IPS-18a (cell line): ENCODE data around the gene MRPL39.
A peak's percentile ranks its signal among the peaks of the same experiment; 100 is the strongest.
"Not testable (repeated sequence)": the region's sequence is repeated elsewhere in the genome, so short reads cannot be mapped to it uniquely, and the experiment has no call there.

Source experiments
- H3K27ac ChIP-seq: one replicate; pipeline ENCODE4 v1.5.1; 2013; ENCODE audit warnings: low read length
- H3K27me3 ChIP-seq: one replicate; pipeline ENCODE4 v1.6.1; 2013; ENCODE audit warnings: mild to moderate bottlenecking, low read length; ENCODE audit not compliant: control insufficient read depth, insufficient read depth
- H3K36me3 ChIP-seq: one replicate; pipeline ENCODE4 v1.6.1; 2013; ENCODE audit warnings: low read depth, low read length; ENCODE audit not compliant: control insufficient read depth
- H3K4me1 ChIP-seq: one replicate; pipeline ENCODE4 v1.6.1; 2013; ENCODE audit warnings: low read depth, low read length; ENCODE audit not compliant: control insufficient read depth
- H3K4me3 ChIP-seq: one replicate; pipeline ENCODE4 v1.5.1; 2013; ENCODE audit warnings: low read length
- H3K9ac ChIP-seq: one replicate; pipeline ENCODE4 v1.6.1; 2013; ENCODE audit warnings: mild to moderate bottlenecking, low read length, moderate library complexity
- H3K9me3 ChIP-seq: one replicate; pipeline ENCODE4 v1.6.1; 2013; ENCODE audit warnings: low read depth, low read length; ENCODE audit not compliant: control insufficient read depth

MRPL39 gene

DNA sequence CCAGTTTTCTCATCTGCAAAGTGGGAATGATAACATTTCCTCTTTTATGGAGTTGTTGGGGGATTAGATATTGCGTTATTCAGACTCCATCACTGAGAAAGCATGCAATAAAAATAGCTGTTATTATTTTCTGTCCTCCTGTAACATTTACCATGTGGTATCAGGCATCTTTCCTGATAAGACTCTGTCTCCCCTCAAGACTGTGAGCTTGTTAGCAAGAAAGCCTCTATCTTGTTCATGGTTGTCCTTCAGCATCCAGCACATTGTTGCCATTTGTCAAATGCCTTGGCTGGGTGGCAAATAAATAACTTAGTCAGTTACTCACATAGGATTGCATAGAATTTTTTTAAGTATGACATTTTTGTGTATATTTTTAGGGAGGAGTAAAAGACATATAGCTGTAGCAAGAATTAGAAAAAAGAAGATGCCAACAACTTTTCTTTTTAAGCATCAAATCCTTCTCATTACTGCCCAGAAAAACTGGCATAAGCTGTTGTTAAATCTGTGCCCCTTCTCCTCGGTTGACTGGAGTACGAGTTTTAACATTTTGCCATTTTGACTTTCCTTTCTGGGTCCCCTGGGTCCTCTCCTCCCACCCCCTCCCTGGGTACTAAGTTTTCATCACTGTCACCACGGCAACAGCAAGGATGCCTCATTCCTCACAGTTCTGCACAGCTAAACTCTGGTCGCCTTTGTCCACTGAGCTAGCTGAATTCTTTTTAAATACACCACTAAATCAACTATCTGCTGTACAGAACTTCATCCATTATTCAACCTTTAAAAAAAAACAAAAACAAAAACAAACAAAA lies 30.8 kb upstream of the MRPL39 start:
- peak overlapping the region; percentile 71 for H3K4me3 ChIP-seq
- H3K9ac ChIP-seq = peak overlapping the region; percentile 67
- peaks cover 11% of the 10 kb centered on the region for H3K4me1 ChIP-seq
- peaks cover 33% of the 10 kb centered on the region for H3K27me3 ChIP-seq
- no peak overlapping the region for H3K27ac ChIP-seq
- H3K36me3 ChIP-seq = no peaks in the 10 kb centered on the region
- H3K9me3 ChIP-seq = no peaks in the 10 kb centered on the region

DNA sequence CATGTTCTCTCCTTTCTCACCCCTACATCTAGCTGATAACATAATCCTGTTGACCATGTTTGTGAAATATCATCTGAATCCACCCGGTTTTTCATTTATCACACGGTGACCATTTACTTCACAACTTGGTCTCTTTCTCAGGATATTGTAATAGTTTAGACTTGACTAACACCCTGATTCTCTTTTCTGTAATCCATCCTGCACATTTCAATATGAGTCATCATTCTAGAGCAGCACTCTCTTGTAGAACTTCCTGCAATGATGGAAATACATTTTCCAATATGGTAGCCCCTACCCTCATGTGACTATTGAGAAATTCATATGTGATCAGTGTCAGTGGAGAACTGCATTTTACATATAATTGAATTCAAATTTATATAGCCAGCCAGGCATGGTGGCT lies 29.4 kb upstream of the MRPL39 start:
- Histone ChIP-seq H3K36me3 (no peaks in the 10 kb centered on the region), H3K4me3 (no peak overlapping the region), H3K27me3 (peaks cover 33% of the 10 kb centered on the region), H3K4me1 (peaks cover 11% of the 10 kb centered on the region), H3K9ac (no peak overlapping the region), H3K9me3 (no peaks in the 10 kb centered on the region), H3K27ac (no peak overlapping the region)

DNA sequence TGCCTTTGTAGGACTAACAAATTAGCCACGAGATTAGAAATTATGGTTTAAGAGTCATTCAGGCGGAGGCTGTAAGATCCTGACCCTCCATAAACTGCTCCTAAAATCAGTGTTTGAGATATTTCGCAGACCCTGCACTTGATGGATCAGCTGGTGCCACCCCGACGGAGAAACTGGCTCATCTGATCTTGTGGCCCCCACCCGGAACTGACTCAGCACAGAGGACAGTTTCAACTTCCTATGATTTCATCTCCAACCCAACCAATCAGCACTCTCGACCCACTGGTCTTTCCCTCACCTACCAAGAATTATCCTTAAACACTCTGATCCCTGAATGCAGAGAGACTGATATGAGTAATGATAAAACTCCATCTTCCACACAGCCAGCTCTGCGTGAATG lies 28.0 kb upstream of the MRPL39 start:
- no peaks in the 10 kb centered on the region for H3K36me3 ChIP-seq
- H3K4me1 ChIP-seq = peaks cover 11% of the 10 kb centered on the region
- H3K27ac ChIP-seq = no peak overlapping the region
- no peak overlapping the region for H3K9ac ChIP-seq
- H3K9me3 ChIP-seq = no peaks in the 10 kb centered on the region
- no peak overlapping the region for H3K4me3 ChIP-seq
- peaks cover 22% of the 10 kb centered on the region for H3K27me3 ChIP-seq

DNA sequence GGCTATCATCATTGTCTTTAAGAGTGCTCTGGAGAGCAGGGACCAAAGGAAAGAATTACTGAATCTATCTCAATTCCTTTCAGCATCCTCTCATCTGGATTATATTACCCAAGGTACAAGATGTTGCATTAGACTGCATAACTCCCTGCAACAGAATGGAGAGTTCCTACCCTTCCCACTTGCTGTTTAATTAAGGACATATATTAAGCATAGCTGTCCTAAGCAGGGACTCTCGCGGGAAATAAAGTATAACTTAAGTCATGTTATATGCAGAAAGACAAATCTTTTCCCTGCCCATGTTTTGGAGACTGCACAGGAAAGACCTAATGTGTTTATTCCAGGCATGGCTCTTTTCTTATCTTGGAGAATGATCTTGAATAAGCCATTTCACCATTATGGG lies 25.0 kb upstream of the MRPL39 start:
- no peak overlapping the region for H3K27ac ChIP-seq
- H3K36me3 ChIP-seq = no peaks in the 10 kb centered on the region
- no peaks in the 10 kb centered on the region for H3K4me1 ChIP-seq
- H3K4me3 ChIP-seq = no peak overlapping the region
- no peaks in the 10 kb centered on the region for H3K27me3 ChIP-seq
- H3K9me3 ChIP-seq = no peaks in the 10 kb centered on the region
- H3K9ac ChIP-seq = no peak overlapping the region

DNA sequence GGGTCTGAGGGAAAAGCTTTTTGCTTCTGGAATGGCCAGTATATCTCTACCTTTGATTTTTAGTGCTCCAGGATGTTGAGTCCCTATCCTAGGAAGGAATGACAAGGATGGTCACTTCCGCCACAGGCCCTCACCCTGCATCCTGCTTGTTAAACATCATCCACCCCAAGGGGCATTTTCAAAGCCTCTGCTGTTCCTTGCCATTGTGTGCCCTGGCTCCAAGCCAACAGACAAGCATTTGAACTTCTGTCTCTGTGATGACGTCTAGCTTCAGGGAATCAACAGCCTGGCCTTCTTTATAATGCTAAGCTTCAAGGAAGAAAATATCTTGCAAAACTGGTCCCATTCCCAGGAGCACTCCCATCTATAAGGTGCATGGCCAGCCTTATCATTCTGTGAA lies 19.5 kb upstream of the MRPL39 start:
- Histone ChIP-seq H3K27me3 (no peaks in the 10 kb centered on the region), H3K36me3 (no peaks in the 10 kb centered on the region), H3K4me3 (no peak overlapping the region), H3K9me3 (no peaks in the 10 kb centered on the region), H3K4me1 (no peaks in the 10 kb centered on the region), H3K27ac (no peak overlapping the region), H3K9ac (no peak overlapping the region)

DNA sequence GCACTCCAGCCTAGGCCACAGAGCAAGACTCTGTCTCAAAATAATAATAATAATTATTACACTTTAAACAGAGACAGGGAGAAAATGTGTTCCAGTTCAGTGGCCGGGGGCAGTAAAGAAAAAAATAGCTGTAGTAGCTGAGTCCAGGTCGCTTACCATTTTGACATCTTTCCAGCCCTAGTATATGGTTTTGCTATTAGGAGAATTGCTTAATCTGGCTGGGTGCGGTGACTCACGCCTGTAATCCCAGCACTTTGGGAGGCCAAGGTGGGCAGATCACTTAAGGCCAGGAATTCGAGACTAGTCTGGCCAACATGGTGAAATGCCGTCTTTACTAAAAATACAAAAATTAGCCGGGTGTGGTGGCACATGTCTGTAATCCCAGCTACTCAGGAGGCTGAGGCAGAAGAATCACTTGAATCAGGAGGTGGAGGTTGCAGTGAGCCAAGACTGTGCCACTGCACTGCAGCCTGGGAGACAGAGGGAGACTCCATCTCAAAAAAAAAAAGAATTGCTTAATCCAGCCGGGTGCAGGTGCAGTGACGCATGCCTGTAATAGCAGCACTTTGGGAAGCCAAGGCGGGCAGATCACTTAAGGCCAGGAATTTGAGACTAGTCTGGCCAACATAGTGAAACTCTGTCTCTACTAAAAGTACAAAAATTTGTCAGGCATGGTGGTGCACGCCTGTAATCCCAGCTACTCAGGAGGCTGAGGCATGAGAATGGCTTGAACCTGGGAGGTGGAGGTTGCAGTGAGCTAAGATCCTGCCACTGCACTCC lies 18.7 kb upstream of the MRPL39 start:
- H3K36me3 ChIP-seq, H3K27ac ChIP-seq, H3K4me3 ChIP-seq, H3K9me3 ChIP-seq, H3K4me1 ChIP-seq, H3K9ac ChIP-seq, H3K27me3 ChIP-seq: not testable (repeated sequence)

DNA sequence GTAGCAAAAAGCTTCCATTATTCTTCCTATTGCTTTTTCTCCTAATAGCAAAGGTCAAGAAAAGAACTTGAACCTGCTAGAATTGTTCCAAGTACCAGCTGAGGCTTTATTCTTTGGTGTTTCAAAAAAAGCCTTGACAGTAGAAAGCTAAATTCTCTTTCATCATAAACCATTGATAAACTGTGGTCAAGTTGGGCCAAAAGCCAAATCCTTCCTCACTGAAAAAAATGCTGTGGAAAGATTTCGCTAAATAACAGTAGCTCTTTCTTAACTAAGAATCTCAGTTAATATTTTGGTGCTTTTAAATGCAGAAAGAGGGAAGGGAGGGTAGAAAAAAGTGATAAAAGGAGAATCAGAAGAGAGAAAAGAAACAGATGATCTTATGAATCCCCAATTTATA lies 17.8 kb upstream of the MRPL39 start:
- Histone ChIP-seq H3K4me1 (no peaks in the 10 kb centered on the region), H3K27ac (no peak overlapping the region), H3K9me3 (no peaks in the 10 kb centered on the region), H3K9ac (no peak overlapping the region), H3K4me3 (no peak overlapping the region), H3K27me3 (no peaks in the 10 kb centered on the region), H3K36me3 (no peaks in the 10 kb centered on the region)

DNA sequence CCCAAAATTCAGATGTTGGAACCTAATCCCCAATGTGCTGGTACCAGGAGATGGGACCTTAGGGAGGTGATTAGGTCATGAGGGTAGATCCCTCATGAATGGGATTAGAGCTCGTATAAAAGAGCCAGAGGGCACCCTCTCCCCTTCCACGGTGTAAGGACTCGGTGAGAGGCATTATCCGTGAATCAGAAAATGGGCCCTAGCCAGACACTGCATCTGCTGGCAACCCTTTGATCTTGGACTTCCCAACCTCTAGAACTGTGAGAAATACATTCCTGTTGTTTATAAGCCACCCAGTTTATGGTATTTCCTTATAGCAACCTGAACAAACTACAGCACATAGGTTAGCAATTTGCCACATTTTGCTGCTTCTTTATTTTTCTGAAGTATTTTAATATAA lies 17.2 kb upstream of the MRPL39 start:
- H3K36me3 ChIP-seq = no peaks in the 10 kb centered on the region
- H3K9ac ChIP-seq = no peak overlapping the region
- no peak overlapping the region for H3K27ac ChIP-seq
- no peaks in the 10 kb centered on the region for H3K4me1 ChIP-seq
- H3K4me3 ChIP-seq = no peak overlapping the region
- no peaks in the 10 kb centered on the region for H3K27me3 ChIP-seq
- no peaks in the 10 kb centered on the region for H3K9me3 ChIP-seq

DNA sequence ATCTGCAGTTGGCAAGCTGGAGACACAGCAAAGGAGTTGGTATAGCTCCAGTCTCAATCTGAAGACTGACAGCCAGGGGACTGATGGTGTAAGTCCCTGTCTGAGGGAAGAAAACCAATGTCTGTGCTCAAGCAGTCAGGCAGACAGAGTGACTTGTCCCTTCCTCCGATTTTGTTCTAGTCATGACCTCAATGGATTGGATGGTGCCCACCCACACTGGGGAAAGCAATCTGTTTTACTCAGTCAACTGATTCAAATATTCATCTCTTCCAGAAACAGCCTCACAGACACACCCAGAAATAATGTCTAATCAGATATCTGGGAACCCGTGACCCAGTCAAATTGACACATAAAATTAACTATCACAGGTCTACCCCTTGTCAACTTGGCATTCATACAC lies 11.9 kb upstream of the MRPL39 start:
- H3K27me3 ChIP-seq = no peaks in the 10 kb centered on the region
- H3K9ac ChIP-seq = no peak overlapping the region
- H3K4me1 ChIP-seq = no peaks in the 10 kb centered on the region
- no peak overlapping the region for H3K4me3 ChIP-seq
- H3K36me3 ChIP-seq = no peaks in the 10 kb centered on the region
- H3K9me3 ChIP-seq = no peaks in the 10 kb centered on the region
- H3K27ac ChIP-seq = no peak overlapping the region

DNA sequence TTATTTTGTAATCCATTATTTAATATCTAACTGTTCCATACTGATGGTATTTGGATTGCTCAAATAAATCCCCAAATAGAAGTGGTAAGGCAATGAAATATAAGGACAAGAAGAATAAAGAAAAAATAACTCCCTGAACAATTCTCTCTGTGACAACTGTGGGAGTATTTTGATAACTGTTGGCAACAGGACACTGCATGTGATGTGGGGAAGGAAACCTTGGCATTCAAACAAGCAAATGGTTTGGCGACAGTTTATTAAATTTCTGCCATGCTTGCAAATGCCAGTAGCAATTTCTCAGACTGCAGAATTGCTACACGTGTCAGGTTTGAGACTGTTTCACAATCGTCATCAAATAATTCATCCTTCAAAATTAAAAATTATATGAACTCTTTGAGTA lies 8.6 kb upstream of the MRPL39 start:
- H3K36me3 ChIP-seq = no peaks in the 10 kb centered on the region
- H3K27me3 ChIP-seq = no peaks in the 10 kb centered on the region
- no peak overlapping the region for H3K27ac ChIP-seq
- H3K9me3 ChIP-seq = no peaks in the 10 kb centered on the region
- no peak overlapping the region for H3K9ac ChIP-seq
- H3K4me1 ChIP-seq = no peaks in the 10 kb centered on the region
- H3K4me3 ChIP-seq = no peak overlapping the region

DNA sequence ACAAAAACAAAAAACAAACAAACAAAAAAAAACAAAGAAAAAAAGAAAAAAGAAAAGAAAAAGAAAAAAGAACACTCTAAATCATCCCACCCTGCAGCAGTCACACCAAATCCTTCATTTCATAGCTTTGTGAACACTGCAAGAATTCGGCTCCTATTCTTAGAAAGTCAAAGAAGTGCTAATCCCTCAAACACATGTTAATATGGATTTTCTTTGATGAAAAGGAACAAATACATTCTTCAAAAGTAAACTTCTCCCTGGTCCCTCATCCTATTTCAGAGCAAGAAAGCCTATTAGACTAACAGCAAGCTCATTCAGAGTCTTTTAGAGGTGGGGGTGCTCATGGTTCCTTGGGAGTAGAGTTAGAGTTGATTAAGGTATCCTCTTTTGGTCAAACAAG lies 7.2 kb upstream of the MRPL39 start:
- no peaks in the 10 kb centered on the region for H3K9me3 ChIP-seq
- no peak overlapping the region for H3K9ac ChIP-seq
- no peaks in the 10 kb centered on the region for H3K27me3 ChIP-seq
- no peaks in the 10 kb centered on the region for H3K36me3 ChIP-seq
- no peaks in the 10 kb centered on the region for H3K4me1 ChIP-seq
- no peak overlapping the region for H3K4me3 ChIP-seq
- H3K27ac ChIP-seq = no peak overlapping the region
